Dedifferentiated amniotic fluid mesenchymal stem cell (primary cell): Measurements from ENCODE around the gene CYP1B1.

ENCODE experiments used
- DNase-seq: peaks from one replicate; pipeline ENCODE4 v3.0.0-alpha.2; 2016; ENCODE audit errors: extremely low spot score

Gene CYP1B1

GRCh38 chr2:38074764-38075506 lies 1.0 kb downstream of the CYP1B1 start:
- DNase-seq, result no peak

DNA sequence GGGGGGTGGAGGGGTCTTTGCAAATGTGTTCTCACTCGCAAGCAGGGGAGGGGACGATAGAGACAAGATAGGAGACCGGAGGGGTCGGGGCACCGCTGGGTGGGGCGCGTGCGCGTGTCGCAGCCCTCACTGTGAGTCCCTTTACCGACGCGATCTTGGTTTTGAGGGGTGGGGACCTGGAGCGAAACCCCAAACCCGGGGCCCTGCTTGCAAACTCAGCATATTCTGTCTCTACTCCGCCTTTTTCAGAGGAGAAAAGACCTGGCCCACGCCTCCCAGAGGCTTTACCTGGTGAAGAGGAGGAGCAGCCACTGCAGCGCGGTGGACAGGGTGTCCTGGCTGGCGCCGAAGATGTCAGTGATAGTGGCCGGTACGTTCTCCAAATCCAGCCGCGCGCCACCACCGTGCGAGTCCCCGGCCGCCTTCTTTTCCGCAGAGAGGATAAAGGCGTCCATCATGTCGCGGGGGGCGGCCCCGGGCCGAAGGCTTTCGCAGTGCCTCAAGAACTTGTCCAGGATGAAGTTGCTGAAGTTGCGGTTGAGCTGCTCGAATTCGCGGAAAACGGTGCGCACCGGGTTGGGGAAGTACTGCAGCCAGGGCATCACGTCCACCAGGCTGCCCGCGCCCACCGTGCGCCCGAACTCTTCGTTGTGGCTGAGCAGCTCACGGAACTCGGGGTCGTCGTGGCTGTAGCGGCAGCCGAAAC lies 1.7 kb downstream of the CYP1B1 start:
- DNase-seq, result no peak

DNA sequence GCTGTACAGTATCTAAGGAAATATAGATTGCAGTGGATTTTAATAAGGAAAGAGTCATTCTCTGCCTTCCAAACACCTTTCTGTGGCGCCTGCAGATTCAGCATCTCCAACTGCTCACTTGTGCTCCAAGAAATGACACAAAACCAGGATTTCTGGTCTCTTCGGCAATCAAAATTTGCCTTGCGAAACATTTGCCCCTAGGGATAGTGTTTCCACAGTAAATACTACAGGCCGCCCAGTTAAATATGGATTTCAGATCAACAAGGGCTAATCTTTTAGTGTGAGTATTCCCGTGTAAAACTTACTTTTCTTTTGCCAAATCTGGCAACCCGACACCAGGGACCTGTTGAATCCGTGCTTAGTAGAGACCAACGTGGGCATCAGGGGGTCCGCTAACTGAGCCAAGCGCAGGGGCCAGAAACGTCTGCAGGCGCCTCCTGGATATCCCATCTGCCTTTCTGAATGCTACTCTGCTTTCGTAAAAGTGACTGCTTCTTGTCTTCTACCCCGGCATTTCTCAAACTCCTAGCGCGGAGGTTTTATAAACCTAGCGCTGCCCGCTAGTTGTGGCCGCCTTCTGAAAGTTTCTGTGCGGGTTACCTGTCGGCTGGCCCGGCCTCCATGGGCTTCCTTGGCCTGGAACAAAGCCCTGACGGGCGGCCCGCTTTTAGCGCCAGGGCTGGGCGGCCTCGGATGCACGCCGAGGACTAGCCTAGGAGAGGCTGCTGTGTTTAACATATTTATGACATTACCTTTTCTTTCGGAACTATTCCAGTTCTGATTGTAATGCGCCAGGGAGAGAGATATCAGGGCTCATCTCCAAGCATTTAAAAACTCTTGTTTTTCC lies 2.5 kb downstream of the CYP1B1 start:
- no peak for DNase-seq

DNA sequence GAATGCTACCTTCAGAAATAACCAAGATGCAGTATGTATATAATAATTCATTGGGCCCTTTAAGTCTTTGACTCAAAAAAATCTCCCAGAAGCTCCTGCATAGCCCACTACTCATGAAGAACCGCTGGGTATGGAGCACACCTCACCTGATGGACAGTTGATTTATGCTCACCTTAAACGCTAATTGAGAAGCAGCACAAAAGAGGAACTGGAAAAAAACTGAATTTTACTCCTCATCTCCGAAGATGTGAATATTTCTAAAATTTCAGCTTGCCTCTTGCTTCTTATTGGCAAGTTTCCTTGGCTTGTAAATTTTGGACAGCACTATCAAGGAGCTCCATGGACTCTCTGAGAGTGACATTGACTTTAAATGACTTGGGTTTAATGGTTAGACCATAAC lies 5.5 kb downstream of the CYP1B1 start:
- no peak for DNase-seq

DNA sequence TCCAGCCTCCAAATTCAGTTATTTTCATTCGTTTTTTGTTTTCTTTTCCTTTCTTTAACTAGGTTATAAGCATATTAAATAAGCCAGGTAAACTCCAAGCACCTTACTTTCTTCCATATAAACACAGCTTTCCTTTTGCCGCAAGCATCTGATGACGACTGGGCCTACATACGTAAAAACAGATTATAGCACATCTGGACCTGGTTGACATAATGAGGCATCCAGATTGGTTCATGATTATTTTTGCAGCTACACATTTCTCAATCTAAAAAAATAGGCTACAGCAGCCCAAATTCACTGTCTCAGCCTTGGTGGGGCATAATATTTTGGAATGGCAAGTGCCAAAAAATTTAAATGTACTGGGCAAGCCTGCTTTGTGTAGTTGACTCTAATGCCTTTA lies 7.7 kb downstream of the CYP1B1 start:
- DNase-seq, result no peak

GRCh38 chr2:38066421-38067115 lies 9.4 kb downstream of the CYP1B1 start:
- no peak for DNase-seq

DNA sequence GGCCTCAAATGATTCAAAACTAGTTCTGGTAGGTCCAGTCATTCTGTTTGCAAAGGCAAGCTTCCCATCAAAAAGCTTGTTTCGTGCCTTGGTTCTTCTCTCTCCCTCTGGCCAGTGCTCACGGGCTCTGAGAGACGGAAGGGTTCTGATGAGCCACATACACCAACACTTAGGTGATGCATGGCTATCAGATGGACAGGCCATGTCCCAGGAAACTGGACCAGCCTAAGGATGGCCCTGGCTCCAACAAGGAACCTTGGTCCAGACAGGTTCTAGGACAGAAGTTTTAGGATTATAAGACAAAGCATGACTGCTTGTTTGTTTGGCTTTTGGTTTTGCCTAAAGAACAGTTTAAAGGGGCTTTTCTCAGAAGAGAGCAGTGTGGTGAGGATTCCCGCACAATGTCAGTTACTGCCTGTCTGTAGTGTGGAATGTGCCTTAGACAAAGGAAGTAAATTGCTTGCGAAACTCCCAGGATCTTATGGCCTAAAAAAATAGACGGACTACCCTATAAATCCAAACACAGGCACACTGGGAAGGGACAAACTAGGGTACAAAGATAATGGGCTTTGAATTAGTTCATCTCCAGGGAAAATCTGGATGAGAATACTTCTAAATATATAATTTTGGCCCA lies 10.3 kb downstream of the CYP1B1 start:
- no peak for DNase-seq

GRCh38 chr2:38064801-38065501 lies 11.0 kb downstream of the CYP1B1 start:
- DNase-seq, result no peak

GRCh38 chr2:38060236-38061018 lies 15.5 kb downstream of the CYP1B1 start:
- DNase-seq, result no peak

GRCh38 chr2:38057651-38058410 lies 18.1 kb downstream of the CYP1B1 start:
- no peak for DNase-seq

GRCh38 chr2:38056216-38056615 lies 19.7 kb downstream of the CYP1B1 start:
- DNase-seq, result no peak

DNA sequence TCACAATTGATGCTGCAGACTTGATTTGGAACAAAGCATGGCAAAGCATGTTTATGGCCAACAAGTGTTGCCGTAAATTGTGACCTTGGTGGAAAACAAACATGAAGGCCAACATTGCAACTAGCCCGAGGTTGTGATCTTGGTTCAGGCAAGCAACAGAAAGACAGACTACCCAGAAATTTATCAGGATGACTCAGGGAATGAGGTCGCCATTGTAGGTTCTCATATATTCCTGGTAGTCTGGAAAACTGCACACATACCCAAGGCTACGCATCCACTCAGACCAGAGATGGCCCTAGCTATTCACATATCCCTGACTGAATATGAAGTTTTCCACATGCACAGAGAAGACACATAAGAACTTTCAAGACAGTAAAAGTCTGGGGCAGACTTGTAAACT lies 30.1 kb downstream of the CYP1B1 start:
- DNase-seq, result no peak

GRCh38 chr2:38039121-38039910 lies 36.6 kb downstream of the CYP1B1 start:
- DNase-seq, result no peak

- DNase-seq, result no peak
Observed at GRCh38 chr2:38038682-38039081, 37.3 kb downstream of the CYP1B1 start.

GRCh38 chr2:38037757-38038621 lies 38.0 kb downstream of the CYP1B1 start:
- DNase-seq, result no peak

DNA sequence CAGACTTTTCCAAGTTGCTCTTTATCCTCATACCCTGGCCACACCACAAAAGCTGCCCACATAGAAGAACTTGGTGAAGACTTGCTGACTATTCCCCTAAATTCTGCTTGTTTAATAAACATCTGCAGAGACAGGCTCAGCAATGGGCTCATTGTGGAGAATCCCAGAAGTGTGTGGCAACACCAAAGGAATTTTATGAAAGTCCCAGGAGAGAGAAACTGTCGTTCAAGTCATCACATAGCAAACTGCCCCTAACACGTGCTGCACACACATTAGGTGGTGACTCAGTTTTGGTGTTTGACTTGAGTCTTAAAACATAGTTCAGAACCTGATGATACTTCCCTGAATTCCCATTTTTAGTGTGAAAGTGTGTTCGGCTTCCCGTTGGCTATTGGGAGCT lies 38.6 kb downstream of the CYP1B1 start:
- no peak for DNase-seq

DNA sequence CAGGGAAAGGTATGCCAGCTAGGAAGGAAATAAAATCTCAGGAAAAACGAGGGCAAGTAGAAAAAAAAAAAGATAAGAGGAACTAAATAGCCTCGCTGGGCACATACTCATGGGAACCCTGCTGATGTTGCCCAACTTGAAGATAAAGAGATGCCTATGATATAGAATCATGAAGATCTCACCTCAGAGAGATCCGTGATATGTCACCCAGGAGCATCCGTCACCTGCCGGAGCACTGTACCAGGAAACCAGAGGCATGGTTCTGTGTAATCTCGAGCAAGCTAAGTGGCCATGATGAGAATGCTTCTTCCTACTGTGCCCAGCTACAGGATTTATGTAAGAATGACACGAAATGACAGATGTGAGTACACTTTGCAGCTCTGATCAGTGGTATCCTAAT lies 40.0 kb downstream of the CYP1B1 start:
- DNase-seq, result no peak

DNA sequence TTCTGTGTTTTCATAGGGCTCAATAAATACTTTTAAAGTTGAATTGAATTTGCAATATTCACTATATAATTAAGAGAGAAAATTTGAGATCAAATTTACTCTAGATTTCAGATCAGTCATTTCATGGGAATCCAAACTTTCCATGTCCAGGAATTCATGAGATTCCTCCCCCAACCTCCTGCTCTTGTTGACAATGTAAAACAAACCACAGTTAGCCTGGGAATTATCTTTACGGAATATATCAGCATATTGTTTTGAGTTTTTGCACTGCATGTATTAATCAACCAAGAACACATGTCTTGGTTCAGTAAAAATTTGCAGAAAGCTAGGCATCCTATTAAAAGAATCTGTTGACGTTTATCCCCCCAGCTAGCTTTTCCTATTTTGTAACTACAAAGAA lies 42.3 kb downstream of the CYP1B1 start:
- no peak for DNase-seq
